Stimulated activated naive CD8-positive, alpha-beta T cell treated with anti-CD3 and anti-CD28 coated beads, Interleukin-15, Interleukin-2, amounts not matched to agents 100 ng/mL and 50 ng/mL, for 24 hours (primary cell): ENCODE measurements around the gene GGTA1.
"Not testable (repeated sequence)": the region's sequence is repeated elsewhere in the genome, so short reads cannot be mapped to it uniquely, and the experiment has no call there.

Experiments used
- H3K27ac Mint-ChIP-seq: one replicate; pipeline ENCODE4 v1.8.0; 2021; ENCODE audit warnings: mild to moderate bottlenecking, mixed read lengths
- H3K27me3 Mint-ChIP-seq: one replicate; pipeline ENCODE4 v1.8.0; 2021; ENCODE audit warnings: mixed read lengths
- H3K36me3 Mint-ChIP-seq: one replicate; pipeline ENCODE4 v1.8.0; 2021; ENCODE audit warnings: low read depth, mixed read lengths
- H3K4me1 Mint-ChIP-seq: one replicate; pipeline ENCODE4 v1.8.0; 2021; ENCODE audit warnings: low read depth, mixed read lengths
- H3K4me3 Mint-ChIP-seq: one replicate; pipeline ENCODE4 v1.8.0; 2021; ENCODE audit warnings: mild to moderate bottlenecking, mixed read lengths
- H3K9me3 Mint-ChIP-seq: one replicate; pipeline ENCODE4 v1.8.0; 2021; ENCODE audit warnings: mixed read lengths

The GGTA1 gene

GRCh38 chr9:121499427-121500164 lies at the start of gene GGTA1:
Gene GGTA1 (minus strand): TSS chr9:121499844. CDS start chr9:121467922, 31,922 bp downstream.
- Mint-ChIP-seq H3K36me3 (no peaks in the 10 kb centered on the region), H3K27me3 (peaks cover 63% of the 10 kb centered on the region), H3K4me1 (peaks cover 23% of the 10 kb centered on the region), H3K4me3 (peak within 1 kb of the TSS; percentile 65), H3K27ac (no peak within 1 kb of the TSS), H3K9me3 (peaks cover 4% of the 10 kb centered on the region)

- peaks cover 39% of the 10 kb centered on the region for H3K27me3 Mint-ChIP-seq
- no peak overlapping the region for H3K27ac Mint-ChIP-seq
- H3K9me3 Mint-ChIP-seq: no peaks in the 10 kb centered on the region
- peaks cover 5% of the 10 kb centered on the region for H3K4me1 Mint-ChIP-seq
- no peak overlapping the region for H3K4me3 Mint-ChIP-seq
- no peaks in the 10 kb centered on the region for H3K36me3 Mint-ChIP-seq
Measured at GRCh38 chr9:121548666-121549065, 49.0 kb upstream of the GGTA1 start.

- H3K27me3 Mint-ChIP-seq: peaks cover 38% of the 10 kb centered on the region
- no peak overlapping the region for H3K27ac Mint-ChIP-seq
- no peaks in the 10 kb centered on the region for H3K9me3 Mint-ChIP-seq
- no peaks in the 10 kb centered on the region for H3K36me3 Mint-ChIP-seq
- H3K4me3 Mint-ChIP-seq: no peak overlapping the region
- H3K4me1 Mint-ChIP-seq: peaks cover 2% of the 10 kb centered on the region
Measured at GRCh38 chr9:121545875-121546423, 46.3 kb upstream of the GGTA1 start.

- Mint-ChIP-seq H3K27me3 (peaks cover 37% of the 10 kb centered on the region), H3K27ac (no peak overlapping the region), H3K9me3 (no peaks in the 10 kb centered on the region), H3K4me3 (no peak overlapping the region), H3K4me1 (no peaks in the 10 kb centered on the region), H3K36me3 (no peaks in the 10 kb centered on the region)
Measured at GRCh38 chr9:121545150-121545874, 45.7 kb upstream of the GGTA1 start.

GRCh38 chr9:121542025-121542424 lies 42.4 kb upstream of the GGTA1 start:
- peaks cover 15% of the 10 kb centered on the region for H3K27me3 Mint-ChIP-seq
- H3K27ac Mint-ChIP-seq: no peak overlapping the region
- no peaks in the 10 kb centered on the region for H3K4me1 Mint-ChIP-seq
- H3K9me3 Mint-ChIP-seq: no peaks in the 10 kb centered on the region
- H3K4me3 Mint-ChIP-seq: no peak overlapping the region
- no peaks in the 10 kb centered on the region for H3K36me3 Mint-ChIP-seq

- no peaks in the 10 kb centered on the region for H3K36me3 Mint-ChIP-seq
- H3K4me3 Mint-ChIP-seq: no peak overlapping the region
- peaks cover 7% of the 10 kb centered on the region for H3K27me3 Mint-ChIP-seq
Measured at GRCh38 chr9:121541256-121541655, 41.6 kb upstream of the GGTA1 start.

GRCh38 chr9:121538221-121538620 lies 38.6 kb upstream of the GGTA1 start:
- Mint-ChIP-seq H3K4me1 (no peaks in the 10 kb centered on the region), H3K27me3 (peaks cover 4% of the 10 kb centered on the region), H3K9me3 (no peaks in the 10 kb centered on the region), H3K4me3 (no peak overlapping the region), H3K27ac (no peak overlapping the region), H3K36me3 (no peaks in the 10 kb centered on the region)

More at GRCh38 chr9:121541256-121541655, 41.6 kb upstream of the GGTA1 start:
- Mint-ChIP-seq H3K27ac (no peak overlapping the region), H3K4me1 (no peaks in the 10 kb centered on the region), H3K9me3 (no peaks in the 10 kb centered on the region)

GRCh38 chr9:121537283-121537682 lies 37.6 kb upstream of the GGTA1 start:
- H3K36me3 Mint-ChIP-seq: no peaks in the 10 kb centered on the region
- H3K27ac Mint-ChIP-seq: no peak overlapping the region
- H3K4me1 Mint-ChIP-seq: no peaks in the 10 kb centered on the region
- H3K4me3 Mint-ChIP-seq: no peak overlapping the region
- no peaks in the 10 kb centered on the region for H3K9me3 Mint-ChIP-seq
- H3K27me3 Mint-ChIP-seq: peaks cover 4% of the 10 kb centered on the region

- Mint-ChIP-seq H3K36me3 (no peaks in the 10 kb centered on the region), H3K27me3 (peaks cover 5% of the 10 kb centered on the region), H3K4me1 (no peaks in the 10 kb centered on the region), H3K9me3 (no peaks in the 10 kb centered on the region), H3K4me3 (no peak overlapping the region), H3K27ac (no peak overlapping the region)
Measured at GRCh38 chr9:121532881-121533280, 33.2 kb upstream of the GGTA1 start.

- H3K4me1 Mint-ChIP-seq: no peaks in the 10 kb centered on the region
- no peaks in the 10 kb centered on the region for H3K9me3 Mint-ChIP-seq
- H3K4me3 Mint-ChIP-seq: no peak overlapping the region
- H3K27me3 Mint-ChIP-seq: peaks cover 10% of the 10 kb centered on the region
- H3K27ac Mint-ChIP-seq: peak overlapping the region; percentile 29
- H3K36me3 Mint-ChIP-seq: no peaks in the 10 kb centered on the region
Measured at GRCh38 chr9:121529237-121529987, 29.8 kb upstream of the GGTA1 start.

- H3K4me1 Mint-ChIP-seq: no peaks in the 10 kb centered on the region
- no peaks in the 10 kb centered on the region for H3K9me3 Mint-ChIP-seq
- H3K36me3 Mint-ChIP-seq: no peaks in the 10 kb centered on the region
- H3K4me3 Mint-ChIP-seq: no peak overlapping the region
- H3K27me3 Mint-ChIP-seq: peaks cover 10% of the 10 kb centered on the region
- no peak overlapping the region for H3K27ac Mint-ChIP-seq
Measured at GRCh38 chr9:121528642-121529041, 29.0 kb upstream of the GGTA1 start.

GRCh38 chr9:121527371-121527770 lies 27.7 kb upstream of the GGTA1 start:
- H3K9me3 Mint-ChIP-seq: no peaks in the 10 kb centered on the region
- no peak overlapping the region for H3K4me3 Mint-ChIP-seq
- no peaks in the 10 kb centered on the region for H3K36me3 Mint-ChIP-seq
- no peaks in the 10 kb centered on the region for H3K4me1 Mint-ChIP-seq
- H3K27me3 Mint-ChIP-seq: peaks cover 12% of the 10 kb centered on the region
- no peak overlapping the region for H3K27ac Mint-ChIP-seq

- not testable (repeated sequence) for H3K27ac Mint-ChIP-seq, H3K4me1 Mint-ChIP-seq, H3K4me3 Mint-ChIP-seq, H3K36me3 Mint-ChIP-seq, H3K9me3 Mint-ChIP-seq
- peaks cover 13% of the 10 kb centered on the region for H3K27me3 Mint-ChIP-seq
Measured at GRCh38 chr9:121519688-121520087, 20.0 kb upstream of the GGTA1 start.

GRCh38 chr9:121518634-121519033 lies 19.0 kb upstream of the GGTA1 start:
- peaks cover 13% of the 10 kb centered on the region for H3K27me3 Mint-ChIP-seq
- H3K4me1 Mint-ChIP-seq: no peaks in the 10 kb centered on the region

GRCh38 chr9:121513166-121513565 lies 13.5 kb upstream of the GGTA1 start:
- H3K4me1 Mint-ChIP-seq, H3K27ac Mint-ChIP-seq, H3K4me3 Mint-ChIP-seq, H3K36me3 Mint-ChIP-seq, H3K9me3 Mint-ChIP-seq, H3K27me3 Mint-ChIP-seq: not testable (repeated sequence)

More at GRCh38 chr9:121518634-121519033, 19.0 kb upstream of the GGTA1 start:
- Mint-ChIP-seq H3K36me3 (no peaks in the 10 kb centered on the region), H3K27ac (no peak overlapping the region), H3K4me3 (no peak overlapping the region), H3K9me3 (no peaks in the 10 kb centered on the region)
